Left ventricle myocardium superior (tissue), 1 donor: ENCODE data around the gene PGPEP1. TPM values are rescaled to one million over a fixed set of nuclear protein-coding genes. Genes with fewer than 3 reads are reported as not detected.

Experiments used
- ATAC-seq: fragments of 200-7000 bp; cut with Tn5 transposase; one replicate; pipeline ENCODE4 v1.9.1; 2020; ENCODE audit warnings: mild to moderate bottlenecking, moderate library complexity
- DNase-seq: peaks from one replicate; pipeline ENCODE4 v3.0.0-alpha.2; 2020
- intact Hi-C: fragments of 100-400 bp; cut with micrococcal nuclease; formaldehyde crosslinking; loops from one replicate; pipeline ENCODE4 v1.11.0; 2022
- long read RNA-seq: library from polyadenylated mRNA; unstranded; transcript quantifications from one replicate; pipeline ENCODE4 v2.0.0, GENCODE V29; 2021
- total RNA-seq: library from RNA; stranded (reverse); fragmentation: NEBNext Ultra II Directional; extraction: Animal tissue kit (Norgen Biotek cat#: 25700); gene quantifications from one replicate; pipeline ENCODE4 v1.2.1, GENCODE V29; 2021
- donor health status: DM: no; HTN: yes; CAD: no; lungs with severe emphysema.

The PGPEP1 gene
- 41.2 TPM for total RNA-seq
- long read RNA-seq, partial matches to known transcripts, result 2 of 11 reads
- long read RNA-seq, other reads (novel, unspliced or antisense), result 8 of 11 reads

GRCh38 chr19:18340190-18340989 lies at the start of gene PGPEP1:
Gene PGPEP1, plus strand, starts transcription at chr19:18340598. Its CDS starts 84 bp downstream, at chr19:18340682.
- ATAC-seq (peak; percentile 86), DNase-seq (peak; percentile 92)
- intact Hi-C loops, result no loop called here

- intact Hi-C loops, result no loop called here
- ATAC-seq (no peak), DNase-seq (peak; percentile 57)
These were observed 49.3 kb upstream of the PGPEP1 start for GRCh38 chr19:18291019-18291524.

- intact Hi-C loops, result no loop called here
- ATAC-seq (peak; percentile 84), DNase-seq (peak; percentile 90)
These were observed 48.6 kb upstream of the PGPEP1 start for GRCh38 chr19:18291590-18292461.

GRCh38 chr19:18292462-18292809 lies 48.0 kb upstream of the PGPEP1 start:
- intact Hi-C loops, result no loop called here

DNA sequence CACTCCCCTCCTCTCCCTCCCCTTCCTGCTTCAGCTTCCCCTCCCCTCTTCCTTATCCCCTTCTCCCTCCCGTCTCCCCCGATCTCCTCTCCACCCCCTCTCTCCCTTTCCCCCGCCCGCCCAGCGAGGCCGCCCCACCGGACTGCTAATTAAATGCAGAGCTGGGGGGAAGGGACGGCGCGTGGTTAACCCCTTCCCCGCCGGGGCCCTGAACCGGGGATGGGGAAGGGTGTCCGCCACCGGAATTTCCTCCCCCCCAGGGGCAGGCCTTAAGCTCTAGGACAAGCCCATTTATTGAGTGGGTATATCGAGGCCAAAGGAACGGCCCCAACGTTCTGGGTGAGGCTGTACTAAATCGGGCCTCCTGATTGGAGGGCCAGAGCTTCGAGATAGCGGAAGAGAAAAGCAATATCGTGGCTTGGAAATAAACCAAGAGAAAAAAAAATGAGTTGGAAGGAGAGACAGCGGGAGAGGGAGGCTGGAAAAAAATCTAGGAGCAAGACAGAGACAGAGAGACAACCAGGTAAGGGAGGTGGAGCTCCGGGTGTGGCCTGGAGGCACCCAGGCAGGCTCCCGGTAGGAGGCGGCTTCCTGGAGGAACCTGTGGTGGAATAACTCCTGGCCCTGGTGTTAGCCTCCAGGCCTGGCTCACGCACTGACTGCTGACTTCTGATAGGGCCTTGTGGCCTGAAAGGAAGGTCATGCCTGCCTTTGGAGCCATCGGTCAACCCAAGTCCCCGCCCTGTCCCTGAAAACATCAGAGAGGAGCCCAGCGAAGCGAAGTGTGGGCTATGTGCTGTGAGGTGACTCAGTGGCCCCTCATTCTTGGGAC lies 47.4 kb upstream of the PGPEP1 start:
- ATAC-seq, result peak; percentile 76
- intact Hi-C loops, result no loop called here

More at GRCh38 chr19:18292462-18292809, 48.0 kb upstream of the PGPEP1 start:
- ATAC-seq (no peak), DNase-seq (no peak)

GRCh38 chr19:18293642-18294466 lies 46.5 kb upstream of the PGPEP1 start:
- DNase-seq (no peak), ATAC-seq (no peak)
- intact Hi-C loops, result no loop called here

More for the DNA sequence above, 47.4 kb upstream of the PGPEP1 start:
- DNase-seq, result peak; percentile 92

- DNase-seq (peak; percentile 62), ATAC-seq (no peak)
- intact Hi-C loops, result no loop called here
These were observed 45.9 kb upstream of the PGPEP1 start for GRCh38 chr19:18294467-18294864.

DNA sequence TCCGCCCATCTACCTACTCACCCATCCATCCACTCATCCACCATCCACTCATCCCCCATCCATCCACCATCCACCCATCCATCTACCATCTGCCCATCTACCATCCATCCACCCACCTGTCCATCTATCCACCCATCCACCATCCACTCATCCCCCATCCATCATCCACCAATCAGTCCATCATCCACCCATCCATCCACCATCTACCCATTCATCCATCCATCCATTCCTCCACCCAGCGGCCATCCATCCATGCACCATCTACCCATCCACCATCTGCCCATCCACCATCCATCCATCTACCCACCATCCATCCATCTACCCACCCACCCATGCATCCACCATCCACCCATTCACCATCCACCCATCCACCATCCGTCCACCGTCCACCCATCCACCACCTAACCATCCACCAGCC lies 45.4 kb upstream of the PGPEP1 start:
- no peak for ATAC-seq
- no peak for DNase-seq
- intact Hi-C loops, result no loop called here

DNA sequence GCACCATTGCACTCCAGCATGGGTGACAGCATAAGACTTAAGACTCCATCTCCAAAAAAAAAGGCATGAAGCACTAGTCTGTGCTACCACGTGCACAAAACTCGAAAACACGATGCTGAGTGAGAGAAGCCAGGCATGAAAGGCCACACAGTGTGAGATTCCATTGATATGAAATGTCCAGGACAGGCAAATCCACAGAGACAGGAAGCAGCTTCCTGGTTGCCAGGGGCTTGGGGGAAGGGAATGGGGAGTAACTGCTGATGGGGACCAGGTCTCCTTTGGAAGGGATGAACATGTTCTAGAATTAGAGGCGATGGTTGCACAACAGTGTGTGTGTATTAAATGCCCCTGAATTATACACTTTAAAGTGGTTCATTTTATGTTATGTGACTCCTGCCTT lies 43.1 kb upstream of the PGPEP1 start:
- ATAC-seq (no peak), DNase-seq (no peak)
- intact Hi-C loops, result no loop called here

- intact Hi-C loops, result no loop called here
- ATAC-seq, result no peak
- DNase-seq, result no peak
These were observed 41.8 kb upstream of the PGPEP1 start for GRCh38 chr19:18298601-18299000.

- DNase-seq (no peak), ATAC-seq (no peak)
- intact Hi-C loops, result no loop called here
These were observed 40.7 kb upstream of the PGPEP1 start for GRCh38 chr19:18299654-18300053.

- intact Hi-C loops, result no loop called here
- DNase-seq, result peak; percentile 83
- ATAC-seq, result peak; percentile 54
These were observed 39.3 kb upstream of the PGPEP1 start for GRCh38 chr19:18300930-18301717.

GRCh38 chr19:18301718-18302111 lies 38.7 kb upstream of the PGPEP1 start:
- no peak for DNase-seq
- ATAC-seq, result no peak
- intact Hi-C loops, result no loop called here

DNA sequence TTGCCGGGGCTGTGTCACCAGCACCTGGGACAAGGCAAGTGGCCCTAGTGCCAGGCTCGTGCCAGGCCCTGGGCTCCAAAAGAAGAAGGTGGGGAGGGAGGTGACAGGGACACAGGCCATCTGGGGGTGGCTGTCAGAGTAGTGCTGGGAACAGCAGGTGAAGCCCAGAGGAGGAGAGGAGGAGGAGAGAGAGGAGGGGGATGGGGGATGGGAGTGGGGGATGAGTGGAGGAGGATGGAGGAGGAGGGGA lies 36.3 kb upstream of the PGPEP1 start:
- intact Hi-C loops, result no loop called here
- peak; percentile 54 for ATAC-seq
- peak; percentile 76 for DNase-seq

- intact Hi-C loops, result no loop called here
- DNase-seq (peak; percentile 92), ATAC-seq (peak; percentile 83)
These were observed 35.7 kb upstream of the PGPEP1 start for GRCh38 chr19:18304458-18305310.

GRCh38 chr19:18306209-18306887 lies 34.0 kb upstream of the PGPEP1 start:
- DNase-seq (no peak), ATAC-seq (no peak)
- intact Hi-C loops, result no loop called here
